DMS 273 treated with DMSO at 0.1 percent for 48 hours (cell line): ENCODE results near the gene DPYSL3.

ENCODE experiments used
- DNase-seq: peaks from one replicate; lab custom pipeline; 2025; lab: John Stamatoyannopoulos, UW

Gene DPYSL3

GRCh38 chr5:147403651-147404640 lies 105.9 kb downstream of the DPYSL3 start:
- DNase-seq = no peak

- DNase-seq = no peak
Measured at GRCh38 chr5:147400881-147401280, 109.0 kb downstream of the DPYSL3 start.

GRCh38 chr5:147400126-147400809 lies 109.6 kb downstream of the DPYSL3 start:
- DNase-seq = no peak

- no peak for DNase-seq
Measured at GRCh38 chr5:147398860-147399259, 111.0 kb downstream of the DPYSL3 start.

GRCh38 chr5:147397616-147398015 lies 112.3 kb downstream of the DPYSL3 start:
- DNase-seq = no peak

- DNase-seq = no peak
Measured at GRCh38 chr5:147396070-147396823, 113.6 kb downstream of the DPYSL3 start.

GRCh38 chr5:147393874-147394672 lies 115.8 kb downstream of the DPYSL3 start:
- DNase-seq = no peak

GRCh38 chr5:147391781-147392180 lies 118.1 kb downstream of the DPYSL3 start:
- DNase-seq = no peak

- DNase-seq = no peak
Measured at GRCh38 chr5:147390654-147391225, 119.1 kb downstream of the DPYSL3 start.

GRCh38 chr5:147388184-147389108 lies 121.4 kb downstream of the DPYSL3 start:
- DNase-seq = no peak

GRCh38 chr5:147387109-147387508 lies 122.8 kb downstream of the DPYSL3 start:
- no peak for DNase-seq

- no peak for DNase-seq
Measured at GRCh38 chr5:147384346-147385193, 125.3 kb downstream of the DPYSL3 start.

GRCh38 chr5:147382776-147383175 lies 127.1 kb downstream of the DPYSL3 start:
- DNase-seq = no peak

- DNase-seq = no peak
Measured at GRCh38 chr5:147381555-147381954, 128.3 kb downstream of the DPYSL3 start.

- DNase-seq = no peak
Measured at GRCh38 chr5:147377682-147378081, 132.2 kb downstream of the DPYSL3 start.

- DNase-seq = no peak
Measured at GRCh38 chr5:147375151-147375550, 134.7 kb downstream of the DPYSL3 start.

- DNase-seq = no peak
Measured at GRCh38 chr5:147373328-147373727, 136.5 kb downstream of the DPYSL3 start.

- no peak for DNase-seq
Measured at GRCh38 chr5:147372191-147372590, 137.7 kb downstream of the DPYSL3 start.

GRCh38 chr5:147371290-147371689 lies 138.6 kb downstream of the DPYSL3 start:
- DNase-seq = no peak
